Colonic mucosa (tissue), 4 donors: ENCODE results near the gene OR7D2. TPM values are rescaled to one million over a fixed set of nuclear protein-coding genes. Genes with fewer than 3 reads are reported as not detected.

Experiments used
- DNase-seq: peaks from one replicate; pipeline ENCODE4 v3.0.0-alpha.2; 2020
- H3K27ac ChIP-seq: fragments of 200-600 bp; one replicate; pipeline ENCODE4 v1.8.0; 2021
- H3K27me3 ChIP-seq: fragments of 200-600 bp; one replicate; pipeline ENCODE4 v1.8.0; 2021
- H3K36me3 ChIP-seq: fragments of 200-600 bp; one replicate; pipeline ENCODE4 v1.8.0; 2021
- H3K4me1 ChIP-seq: fragments of 200-600 bp; one replicate; pipeline ENCODE4 v1.8.0; 2021; ENCODE audit warnings: mild to moderate bottlenecking
- H3K4me3 ChIP-seq: fragments of 200-600 bp; one replicate; pipeline ENCODE4 v1.8.0; 2021
- H3K9ac ChIP-seq, 2 donors: one replicate each; pipeline ENCODE4 v1.7.0; 2013; ENCODE audit warnings: control low read depth in 2 of 2, low read depth in 2 of 2, low read length in 2 of 2
- H3K9me3 ChIP-seq: fragments of 200-600 bp; one replicate; pipeline ENCODE4 v1.8.0; 2021
- intact Hi-C: fragments of 100-400 bp; cut with DNase I; formaldehyde crosslinking; loops from one replicate; pipeline ENCODE4 v1.14.1; 2022
- total RNA-seq, 2 donors: library from RNA; stranded (reverse); fragmentation: NEBNext Ultra II Directional in 1 of 2; extraction: Animal tissue kit (Norgen Biotek cat#: 25700) in 1 of 2; gene quantifications; one replicate each; pipeline ENCODE4 v1.2.1, GENCODE V29; 2021
- TF ChIP-seq, protein P1 (sequence below): fragments of 200-600 bp; IDR thresholded peaks from one replicate; pipeline ENCODE4 v1.8.0; 2022; ENCODE audit warnings: antibody characterized with exemption, mild to moderate bottlenecking
- donor health status: healthy.
- donor health status: DM: no; HTN: no; CAD: no.
- donor health status: DM: no; HTN: no; CAD: no.

The OR7D2 gene
- total RNA-seq, 2 donors from 2014 or later = 0.07 to 0.08 TPM

GRCh38 chr19:9155591-9155990, 23.2 kb upstream of the OR7D2 start:
- DNase-seq = no peak
- no peak overlapping the region for H3K4me3 ChIP-seq
- no peaks in the 10 kb centered on the region for H3K9me3 ChIP-seq
- H3K9ac ChIP-seq = no peak overlapping the region
- no peaks in the 10 kb centered on the region for H3K4me1 ChIP-seq
- no peaks in the 10 kb centered on the region for H3K27me3 ChIP-seq
- intact Hi-C loops = no loop called here
- H3K36me3 ChIP-seq = peaks cover 30% of the 10 kb centered on the region
- no peak overlapping the region for H3K27ac ChIP-seq
- TF ChIP-seq, protein P1, sequence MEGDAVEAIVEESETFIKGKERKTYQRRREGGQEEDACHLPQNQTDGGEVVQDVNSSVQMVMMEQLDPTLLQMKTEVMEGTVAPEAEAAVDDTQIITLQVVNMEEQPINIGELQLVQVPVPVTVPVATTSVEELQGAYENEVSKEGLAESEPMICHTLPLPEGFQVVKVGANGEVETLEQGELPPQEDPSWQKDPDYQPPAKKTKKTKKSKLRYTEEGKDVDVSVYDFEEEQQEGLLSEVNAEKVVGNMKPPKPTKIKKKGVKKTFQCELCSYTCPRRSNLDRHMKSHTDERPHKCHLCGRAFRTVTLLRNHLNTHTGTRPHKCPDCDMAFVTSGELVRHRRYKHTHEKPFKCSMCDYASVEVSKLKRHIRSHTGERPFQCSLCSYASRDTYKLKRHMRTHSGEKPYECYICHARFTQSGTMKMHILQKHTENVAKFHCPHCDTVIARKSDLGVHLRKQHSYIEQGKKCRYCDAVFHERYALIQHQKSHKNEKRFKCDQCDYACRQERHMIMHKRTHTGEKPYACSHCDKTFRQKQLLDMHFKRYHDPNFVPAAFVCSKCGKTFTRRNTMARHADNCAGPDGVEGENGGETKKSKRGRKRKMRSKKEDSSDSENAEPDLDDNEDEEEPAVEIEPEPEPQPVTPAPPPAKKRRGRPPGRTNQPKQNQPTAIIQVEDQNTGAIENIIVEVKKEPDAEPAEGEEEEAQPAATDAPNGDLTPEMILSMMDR = no peak

DNA sequence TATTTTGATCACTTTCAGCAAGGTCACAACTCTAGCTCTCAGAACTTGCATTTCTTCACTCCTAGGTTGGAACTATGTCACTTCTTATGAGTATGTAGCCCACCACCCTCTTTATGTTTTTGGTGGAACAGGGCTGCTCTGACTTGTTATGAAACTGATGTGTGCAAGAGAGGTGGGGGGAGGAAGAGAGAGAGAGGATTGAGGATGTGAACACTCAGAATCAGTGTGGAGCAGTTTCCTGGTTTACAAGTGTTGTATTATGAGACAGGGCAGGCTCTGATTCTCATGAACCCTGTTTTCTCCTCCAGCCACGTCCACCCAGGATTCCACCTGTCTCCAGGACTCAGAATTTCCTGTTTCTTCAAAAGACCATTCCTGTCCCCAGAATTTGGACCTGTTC, 22.5 kb upstream of the OR7D2 start:
- H3K9me3 ChIP-seq = no peaks in the 10 kb centered on the region
- DNase-seq = no peak
- H3K36me3 ChIP-seq = peaks cover 34% of the 10 kb centered on the region

GRCh38 chr19:9159891-9160290, 18.9 kb upstream of the OR7D2 start:
- Histone ChIP-seq H3K4me1 (no peaks in the 10 kb centered on the region), H3K9me3 (no peaks in the 10 kb centered on the region), H3K4me3 (no peak overlapping the region), H3K9ac (no peak overlapping the region), H3K36me3 (peaks cover 40% of the 10 kb centered on the region), H3K27ac (no peak overlapping the region), H3K27me3 (no peaks in the 10 kb centered on the region)
- intact Hi-C loops = no loop called here
- no peak for DNase-seq
- TF ChIP-seq, protein P1 = no peak

More for the DNA sequence above, 22.5 kb upstream of the OR7D2 start:
- TF ChIP-seq, protein P1 = no peak
- no peaks in the 10 kb centered on the region for H3K4me1 ChIP-seq
- no peak overlapping the region for H3K4me3 ChIP-seq
- H3K27me3 ChIP-seq = no peaks in the 10 kb centered on the region
- no peak overlapping the region for H3K9ac ChIP-seq
- intact Hi-C loops = no loop called here
- H3K27ac ChIP-seq = no peak overlapping the region

DNA sequence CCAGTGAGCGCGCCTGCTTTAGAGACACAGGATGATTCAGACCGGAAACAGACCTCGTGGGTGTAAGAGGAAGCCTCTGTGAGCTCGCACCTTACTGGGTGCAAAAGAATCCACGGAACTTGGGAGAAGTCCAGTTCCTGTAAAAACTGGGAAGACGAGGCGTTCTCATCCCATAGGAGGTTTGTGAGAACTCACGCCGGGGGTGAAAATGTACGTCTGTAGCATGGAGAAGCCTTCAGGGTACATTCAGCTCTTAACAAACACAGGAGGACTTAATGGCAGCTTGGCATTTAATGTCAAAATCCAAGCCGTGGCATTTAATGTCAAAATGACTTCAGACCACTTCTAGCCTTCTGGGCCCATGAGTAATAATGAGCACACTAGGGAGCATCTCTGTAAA, 17.4 kb upstream of the OR7D2 start:
- Histone ChIP-seq H3K9ac (no peak overlapping the region), H3K9me3 (no peaks in the 10 kb centered on the region), H3K27ac (no peak overlapping the region), H3K4me1 (no peaks in the 10 kb centered on the region), H3K36me3 (peaks cover 32% of the 10 kb centered on the region), H3K27me3 (no peaks in the 10 kb centered on the region), H3K4me3 (no peak overlapping the region)
- intact Hi-C loops = no loop called here
- no peak for DNase-seq
- TF ChIP-seq, protein P1 = no peak

- TF ChIP-seq, protein P1 = no peak
- intact Hi-C loops = no loop called here
- H3K9ac ChIP-seq = no peak overlapping the region
- no peak overlapping the region for H3K27ac ChIP-seq
- no peaks in the 10 kb centered on the region for H3K4me1 ChIP-seq
- DNase-seq = no peak
- H3K27me3 ChIP-seq = no peaks in the 10 kb centered on the region
- peaks cover 13% of the 10 kb centered on the region for H3K36me3 ChIP-seq
- H3K4me3 ChIP-seq = no peak overlapping the region
- H3K9me3 ChIP-seq = no peaks in the 10 kb centered on the region
Measured at GRCh38 chr19:9165261-9165660, 13.5 kb upstream of the OR7D2 start.

GRCh38 chr19:9166846-9167245, 11.9 kb upstream of the OR7D2 start:
- H3K36me3 ChIP-seq = peaks cover under 1% of the 10 kb centered on the region
- no peak for DNase-seq
- H3K27me3 ChIP-seq = no peaks in the 10 kb centered on the region
- H3K9ac ChIP-seq = no peak overlapping the region
- no peak overlapping the region for H3K4me3 ChIP-seq
- TF ChIP-seq, protein P1 = no peak
- intact Hi-C loops = no loop called here
- no peaks in the 10 kb centered on the region for H3K4me1 ChIP-seq
- no peak overlapping the region for H3K27ac ChIP-seq
- H3K9me3 ChIP-seq = no peaks in the 10 kb centered on the region
